NCI-H2227 treated with DMSO at 0.1 percent for 48 hours (cell line): ENCODE data around the gene PPARD.

Experiments used
- DNase-seq: peaks from one replicate; lab custom pipeline; 2025; lab: John Stamatoyannopoulos, UW

PPARD gene

GRCh38 chr6:35471836-35472345 lies 129.5 kb downstream of the PPARD start:
- DNase-seq = no peak

DNA sequence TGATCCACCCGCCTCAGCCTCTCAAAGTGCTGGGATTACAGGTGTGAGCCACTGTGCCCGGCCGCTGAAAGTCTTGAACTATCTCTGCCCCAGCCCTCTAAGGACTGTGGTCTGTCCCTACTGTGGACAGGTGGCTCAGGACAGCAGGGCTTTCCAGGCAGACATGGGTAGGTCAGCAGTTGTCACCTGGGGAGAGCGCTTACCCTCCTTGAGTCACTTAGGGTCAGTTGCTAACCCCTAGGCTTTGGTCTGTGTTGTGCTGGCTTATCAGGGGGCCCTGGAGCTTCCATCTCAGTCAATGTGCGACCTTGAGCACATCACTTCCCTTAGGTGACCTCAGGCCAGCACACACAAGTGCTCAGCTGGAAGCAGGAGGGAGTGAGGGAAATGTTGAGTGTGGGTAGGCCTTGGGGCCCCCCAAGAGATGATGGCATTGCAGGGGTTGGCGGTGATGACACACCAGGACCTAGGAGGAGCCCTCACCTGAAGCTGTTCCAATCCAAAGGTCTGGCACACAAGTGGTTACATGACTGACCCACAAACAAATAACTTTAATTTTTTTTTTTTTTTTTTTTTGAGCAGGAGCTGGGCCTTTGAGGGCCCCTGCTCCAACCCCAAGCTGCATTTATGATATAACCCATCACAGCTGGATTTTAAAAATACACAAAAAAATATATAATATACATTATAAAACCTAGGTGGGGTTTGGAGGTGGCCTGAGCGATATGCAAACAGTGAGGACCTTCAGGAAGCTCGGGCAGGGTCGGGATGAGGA lies 130.9 kb downstream of the PPARD start:
- no peak for DNase-seq

- DNase-seq = no peak
These were observed 131.4 kb downstream of the PPARD start for GRCh38 chr6:35473850-35474130.

DNA sequence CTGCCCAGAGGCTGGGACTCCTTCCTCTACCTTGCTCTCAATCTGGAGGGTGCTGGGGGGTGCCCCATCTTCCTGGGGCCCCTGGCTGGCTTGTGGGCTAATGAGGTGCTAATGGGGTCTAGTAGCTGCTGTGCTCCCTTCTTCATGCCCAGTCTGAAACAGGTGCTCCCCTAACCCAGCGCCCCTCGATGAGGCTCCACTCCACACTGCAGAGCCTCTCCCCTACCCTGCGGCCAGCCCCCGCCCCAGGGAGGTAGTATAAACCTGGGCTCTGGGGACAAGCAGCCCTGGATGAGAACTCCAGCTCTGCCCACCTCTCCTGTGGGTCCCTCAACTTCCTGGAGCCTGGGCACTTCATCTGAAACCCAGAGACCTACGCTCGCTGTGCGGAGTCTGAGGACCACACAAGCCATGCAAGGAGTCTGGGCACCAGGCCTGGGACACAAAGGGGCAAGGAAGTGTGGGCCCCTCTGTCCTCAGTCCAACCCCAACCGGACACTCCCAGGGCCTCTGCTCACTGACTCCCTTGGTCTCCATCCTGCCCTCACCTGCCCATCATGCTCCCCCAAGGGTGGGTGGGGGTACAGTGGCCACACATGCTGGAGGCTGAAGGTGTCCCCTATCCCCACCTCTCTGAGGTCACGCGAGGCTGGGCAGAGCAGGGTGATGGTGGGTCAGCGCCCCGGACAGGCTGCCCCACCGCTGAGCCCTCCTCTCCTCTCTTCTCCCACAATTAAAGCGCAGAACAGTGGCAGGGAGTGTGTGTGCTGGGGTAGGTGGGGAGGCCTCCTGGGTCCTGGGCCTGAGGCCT lies 132.0 kb downstream of the PPARD start:
- no peak for DNase-seq

DNA sequence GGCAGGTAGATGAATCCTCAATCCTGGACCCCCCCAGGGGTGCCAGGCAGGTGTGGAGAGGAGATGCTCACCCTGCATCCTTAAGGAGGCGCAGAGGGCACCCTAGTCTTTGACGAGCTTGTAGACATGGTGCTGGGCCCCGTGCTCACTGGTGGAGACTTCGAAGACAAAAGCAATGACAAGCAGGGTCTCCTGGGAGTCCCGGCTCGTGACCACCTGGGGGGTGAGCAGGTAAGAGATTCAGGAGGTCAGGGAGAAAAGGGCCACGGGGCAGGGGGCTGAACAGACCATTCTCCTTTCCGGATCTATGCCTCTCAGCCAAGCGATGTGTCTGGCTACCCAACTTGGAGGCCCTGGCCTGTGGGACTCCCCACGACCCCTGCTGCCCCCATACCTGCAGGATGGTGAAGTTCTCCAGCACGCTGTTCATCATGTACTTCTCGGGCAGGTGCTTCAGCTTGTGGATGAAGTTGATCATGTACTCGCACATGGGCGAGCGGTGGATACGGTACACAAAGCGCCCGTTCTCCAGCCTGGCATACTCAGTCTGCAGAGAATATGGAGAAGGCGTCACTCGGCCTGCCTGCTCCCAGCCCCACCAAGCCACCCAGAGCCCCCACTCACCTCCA lies 132.7 kb downstream of the PPARD start:
- DNase-seq = no peak

DNA sequence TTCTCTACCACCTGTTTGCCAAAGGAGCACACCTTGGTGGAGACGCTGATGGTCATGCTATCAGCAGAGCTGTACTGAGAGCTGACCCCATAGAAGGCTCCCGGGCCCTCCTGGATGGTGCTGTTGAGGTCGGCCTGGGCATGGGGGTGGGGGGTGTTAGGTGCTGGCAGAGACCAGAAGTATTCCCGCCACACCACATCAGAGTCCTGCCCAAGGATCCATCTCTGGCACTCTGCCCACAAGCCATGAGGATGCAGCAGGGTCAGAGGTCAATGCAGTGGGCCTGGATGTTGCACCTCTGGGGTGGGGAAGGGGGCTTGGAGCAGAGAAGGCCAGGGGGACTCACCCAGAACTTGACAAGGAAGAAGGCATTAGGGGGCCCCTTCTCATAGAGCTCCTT lies 133.2 kb downstream of the PPARD start:
- DNase-seq = no peak

- no peak for DNase-seq
These were observed 133.6 kb downstream of the PPARD start for GRCh38 chr6:35476004-35476403.

DNA sequence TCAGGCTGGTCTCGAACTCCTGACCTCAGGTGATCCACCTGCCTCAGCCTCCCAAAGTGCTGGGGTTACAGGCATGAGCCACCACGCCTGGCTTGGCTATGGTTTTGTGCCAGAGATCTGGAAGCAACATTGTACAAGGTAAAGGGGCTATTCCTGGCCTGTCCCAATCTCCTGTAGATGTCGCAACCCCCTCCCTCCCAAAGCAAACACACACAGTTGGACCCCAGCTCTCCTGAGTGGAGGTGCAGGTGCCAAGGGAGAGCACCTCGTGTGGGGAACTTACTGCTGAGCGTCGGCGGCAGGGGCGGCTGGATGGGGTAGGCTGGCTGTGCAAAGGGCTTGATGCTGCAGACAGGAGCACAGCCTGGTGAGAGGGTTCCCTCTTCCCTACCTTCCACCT lies 134.7 kb downstream of the PPARD start:
- DNase-seq = no peak
